GM12878 (cell line): ENCODE data around the gene REG1A. TPM values are rescaled to one million over a fixed set of nuclear protein-coding genes. Genes with fewer than 3 reads are reported as not detected.

Source experiments
- ATAC-seq: fragments of 200-7000 bp; cut with Tn5 transposase; 3 replicates; pipeline ENCODE4 v1.9.1; 2020; ENCODE audit warnings: mild to moderate bottlenecking, moderate library complexity
- BruUV-seq: library from RNA; stranded (reverse); fragments of 400-500 nt; replicated peaks from 2 replicates; lab custom pipeline; 2021; lab: Mats Ljungman, UMichigan
- CTCF ChIA-PET: fragments of 300-600 bp; sonication (Branson Sonifier 250); formaldehyde crosslinking; extraction: SDS; loops from one replicate; lab custom pipeline; 2021; ENCODE audit warnings: inconsistent platforms; lab: Yijun Ruan, JAX
- POLR2A ChIA-PET: fragments of 350-600 bp; formaldehyde crosslinking; extraction: SDS; loops from one replicate; lab custom pipeline; 2021; ENCODE audit warnings: inconsistent platforms; lab: Charles Lee
- RAD21 ChIA-PET: fragments of 300-600 bp; sonication (Branson Sonifier 250); formaldehyde crosslinking; loops from one replicate; lab custom pipeline; 2023; ENCODE audit warnings: antibody characterized with exemption; ENCODE audit not compliant: unreplicated experiment; lab: Charles Lee
- SMC1A ChIA-PET: fragments of 300-600 bp; sonication (Branson Sonifier 250); formaldehyde crosslinking; loops from one replicate; lab custom pipeline; 2023; ENCODE audit not compliant: unreplicated experiment, uncharacterized antibody; lab: Charles Lee
- DNase-seq: peaks from one replicate; pipeline ENCODE4 v3.0.0-alpha.2; 2011; ENCODE audit warnings: low read depth, low spot score
- FAIRE-seq: peaks from 3 replicates; lab custom pipeline; 2011; peaks lifted over from hg19 to GRCh38; lab: Jason Lieb, UNC
- H2AFZ ChIP-seq: 2 replicates; pipeline ENCODE4 v1.6.0; 2011; ENCODE audit warnings: low read depth, low read length, control low read depth; ENCODE audit not compliant: control insufficient read depth
- H3K27ac ChIP-seq: 2 replicates; pipeline ENCODE4 v1.5.1; 2011; ENCODE audit warnings: control low read depth; ENCODE audit not compliant: control insufficient read depth, insufficient read depth
- H3K27me3 ChIP-seq, 2 experiments: replicated peaks in 1 of 2; 2 replicates each; pipeline versions ENCODE4 v1.6.0 to v1.6.1; 2011; ENCODE audit warnings: low read length in 1 of 2; ENCODE audit not compliant: control insufficient read depth in 2 of 2, insufficient read depth in 2 of 2
- H3K36me3 ChIP-seq, 2 experiments: 2 replicates each; pipeline ENCODE4 v1.5.1; 2011; ENCODE audit warnings: low read length in 1 of 2; ENCODE audit not compliant: control insufficient read depth in 2 of 2, insufficient read depth in 2 of 2
- H3K4me1 ChIP-seq: 2 replicates; pipeline ENCODE4 v1.6.1; 2011; ENCODE audit warnings: mild to moderate bottlenecking, low read length, moderate library complexity, mixed read lengths; ENCODE audit not compliant: control insufficient read depth, insufficient read depth
- H3K4me2 ChIP-seq: 2 replicates; pipeline ENCODE4 v1.6.0; 2011; ENCODE audit warnings: control low read depth; ENCODE audit not compliant: control insufficient read depth, insufficient read depth
- H3K4me3 ChIP-seq: fragments of 200-600 bp; sonication (generic); 2 replicates; pipeline ENCODE4 v1.5.1; 2016
- H3K79me2 ChIP-seq: 2 replicates; pipeline ENCODE4 v1.6.0; 2011; ENCODE audit warnings: low read length; ENCODE audit not compliant: control insufficient read depth, insufficient read depth
- H3K9ac ChIP-seq: 2 replicates; pipeline ENCODE4 v1.8.0; 2011; ENCODE audit warnings: low read length, control low read depth, mixed read lengths; ENCODE audit not compliant: control insufficient read depth, insufficient read depth
- H3K9me3 ChIP-seq: replicated peaks from 3 replicates; pipeline ENCODE4 v1.5.1; 2011; ENCODE audit warnings: mild to moderate bottlenecking, low read length; ENCODE audit not compliant: control insufficient read depth, insufficient read depth
- H4K20me1 ChIP-seq: 2 replicates; pipeline ENCODE4 v1.6.0; 2011; ENCODE audit not compliant: control insufficient read depth, insufficient read depth
- BHLHE40 ChIP-seq, 2 experiments: fragments of 450-650 bp in 1 of 2; IDR thresholded peaks; 2 replicates each; pipeline ENCODE4 v1.6.1; 2011 to 2017; ENCODE audit warnings: low read depth in 2 of 2, borderline replicate concordance in 1 of 2, improper control_type of control experiment in 1 of 2, low read length in 1 of 2, mild to moderate bottlenecking in 1 of 2
- HDGF ChIP-seq: fragments of 450-650 bp; IDR thresholded peaks from 2 replicates; pipeline ENCODE4 v1.6.1; 2016; ENCODE audit warnings: antibody characterized with exemption
- IKZF1 ChIP-seq: fragments of 450-650 bp; conservative IDR thresholded peaks from 2 replicates; pipeline ENCODE4 v1.6.1; 2017; ENCODE audit warnings: antibody characterized with exemption, mild to moderate bottlenecking
- LARP7 ChIP-seq: fragments of 450-650 bp; IDR thresholded peaks from 2 replicates; pipeline ENCODE4 v1.6.1; 2017; ENCODE audit warnings: mild to moderate bottlenecking
- NFXL1 ChIP-seq: fragments of 450-650 bp; IDR thresholded peaks from 2 replicates; pipeline ENCODE4 v1.6.1; 2017; ENCODE audit warnings: antibody characterized with exemption, mild to moderate bottlenecking, borderline replicate concordance
- NFYB ChIP-seq: IDR thresholded peaks from 2 replicates; pipeline ENCODE4 v1.6.1; 2011; ENCODE audit warnings: low read depth, mild to moderate bottlenecking, low read length, improper control_type of control experiment, moderate library complexity; ENCODE audit not compliant: insufficient read depth
- RAD21 ChIP-seq: IDR thresholded peaks from 2 replicates; pipeline ENCODE4 v1.6.1; 2011; ENCODE audit warnings: mild to moderate bottlenecking, low read depth, low read length, moderate library complexity; ENCODE audit not compliant: insufficient read depth
- RBBP5 ChIP-seq: fragments of 200-600 bp; sonication (generic); conservative IDR thresholded peaks from 2 replicates; pipeline ENCODE4 v1.6.1; 2016
- RCOR1 ChIP-seq: conservative IDR thresholded peaks from 2 replicates; pipeline ENCODE4 v1.6.1; 2012; ENCODE audit warnings: low read depth, low read length, improper control_type of control experiment
- RFX5 ChIP-seq: IDR thresholded peaks from 2 replicates; pipeline ENCODE4 v1.6.1; 2011; ENCODE audit warnings: low read depth, low read length, improper control_type of control experiment
- in situ Hi-C: fragments of 300-500 bp; cut with MboI; formaldehyde crosslinking; loops from 9 replicates; pipeline ENCODE4 v1.14.3; 2018; ENCODE audit warnings: mixed read lengths
- intact Hi-C: fragments of 100-400 bp; cut with micrococcal nuclease; formaldehyde crosslinking; loops from one replicate; pipeline ENCODE4 v1.14.2; 2022; ENCODE audit not compliant: unreplicated experiment
- polyA plus RNA-seq, 11 experiments: library from polyadenylated mRNA; depleted of rRNA in 4 of 11; unstranded in 6 of 11; stranded (reverse) in 5 of 11; fragments of >200 nt; fragmentation: Nextera tagmentation in 4 of 11; fragmentation: Illumina TruSeq in 1 of 11; extraction: Ambion mirVana in 4 of 11; extraction: Trizol in 1 of 11; gene quantifications; 1 replicate in 1 of 11; 2 replicates in 10 of 11; pipeline versions ENCODE4 v1.2.1 to v1.2.3, GENCODE V29; 2011 to 2016; ENCODE audit warnings: inconsistent platforms in 2 of 11, missing spikeins in 2 of 11, low read depth in 1 of 11
- total RNA-seq, 4 experiments: library from RNA; depleted of rRNA in 3 of 4; stranded (reverse); fragments of >200 nt in 3 of 4; fragmentation: Illumina TruSeq in 1 of 4; extraction: Trizol in 1 of 4; gene quantifications; 2 replicates each; pipeline versions ENCODE4 v1.2.1 to v1.2.3, GENCODE V29; 2013 to 2021
- TF ChIP-seq, protein P1 (sequence below): fragments of 450-650 bp; formaldehyde crosslinking; IDR thresholded peaks from 2 replicates; pipeline ENCODE4 v1.4.0; 2022; ENCODE audit warnings: mild to moderate bottlenecking, moderate library complexity
- TF ChIP-seq, protein P2 (sequence below): IDR thresholded peaks from 2 replicates; pipeline ENCODE4 v1.6.1; 2011; ENCODE audit warnings: borderline replicate concordance, low read depth, mild to moderate bottlenecking, moderate library complexity, low read length; ENCODE audit not compliant: insufficient read depth, poor library complexity, severe bottlenecking
- TF ChIP-seq, protein P3 (sequence below): IDR thresholded peaks from 2 replicates; pipeline ENCODE4 v1.6.1; 2011; ENCODE audit warnings: borderline replicate concordance, low read depth, mild to moderate bottlenecking, moderate library complexity, mixed read lengths, low read length; ENCODE audit not compliant: insufficient read depth; ENCODE audit errors: extremely low read length
- TF ChIP-seq, protein P4 (sequence below): fragments of 450-650 bp; IDR thresholded peaks from 2 replicates; pipeline ENCODE4 v1.6.1; 2017; ENCODE audit warnings: mild to moderate bottlenecking, low read depth, inconsistent platforms; ENCODE audit not compliant: poor library complexity, severe bottlenecking
- TF ChIP-seq, protein P5 (sequence below): fragments of 450-650 bp; IDR thresholded peaks from 2 replicates; pipeline ENCODE4 v1.6.1; 2016; ENCODE audit warnings: mild to moderate bottlenecking
- TF ChIP-seq, protein P6 (sequence below): IDR thresholded peaks from 2 replicates; pipeline ENCODE4 v1.6.1; 2011; ENCODE audit warnings: low read depth, mild to moderate bottlenecking, low read length, moderate library complexity, borderline replicate concordance; ENCODE audit errors: extremely low read depth

REG1A gene
- total and polyA plus RNA-seq, 10 of the 15 experiments (the other 5 are each of a cell fraction or from before 2014, with no cell fraction given), result 4.5 TPM; not detected in 9

DNA sequence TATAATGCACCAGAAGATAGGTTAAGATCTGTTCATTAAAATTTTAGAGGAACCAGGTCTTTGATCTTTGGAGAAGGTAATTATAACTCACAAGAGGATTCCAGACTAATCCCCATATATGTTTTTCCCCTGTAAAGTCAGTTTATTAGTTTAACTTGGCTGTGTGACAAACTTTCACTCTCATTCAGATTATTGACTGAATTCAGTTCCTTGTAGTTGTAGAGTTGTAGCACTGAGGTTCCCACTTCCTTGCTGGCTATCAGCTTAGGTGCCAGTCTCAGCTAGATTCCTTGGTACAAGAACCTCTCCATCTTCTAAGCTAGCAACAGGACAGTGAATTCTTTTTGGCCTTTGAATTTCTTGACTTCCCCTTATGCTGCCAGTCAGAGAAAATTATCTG lies 19.1 kb downstream of the REG1A start:
- H2AFZ ChIP-seq, result no peak overlapping the region
- no peak for FAIRE-seq
- CTCF ChIA-PET, result no interaction called here
- SMC1A ChIA-PET, result no interaction called here
- POLR2A ChIA-PET, result no interaction called here
- H3K9ac ChIP-seq, result no peak overlapping the region
- no peaks in the 10 kb centered on the region for H4K20me1 ChIP-seq
- intact Hi-C loops, result no loop called here
- in situ Hi-C loops, result no loop called here
- no peak overlapping the region for H3K4me2 ChIP-seq
- H3K9me3 ChIP-seq, result no peaks in the 10 kb centered on the region
- no peak for DNase-seq
- no peaks in the 10 kb centered on the region for H3K4me1 ChIP-seq
- TF ChIP-seq, protein P1, sequence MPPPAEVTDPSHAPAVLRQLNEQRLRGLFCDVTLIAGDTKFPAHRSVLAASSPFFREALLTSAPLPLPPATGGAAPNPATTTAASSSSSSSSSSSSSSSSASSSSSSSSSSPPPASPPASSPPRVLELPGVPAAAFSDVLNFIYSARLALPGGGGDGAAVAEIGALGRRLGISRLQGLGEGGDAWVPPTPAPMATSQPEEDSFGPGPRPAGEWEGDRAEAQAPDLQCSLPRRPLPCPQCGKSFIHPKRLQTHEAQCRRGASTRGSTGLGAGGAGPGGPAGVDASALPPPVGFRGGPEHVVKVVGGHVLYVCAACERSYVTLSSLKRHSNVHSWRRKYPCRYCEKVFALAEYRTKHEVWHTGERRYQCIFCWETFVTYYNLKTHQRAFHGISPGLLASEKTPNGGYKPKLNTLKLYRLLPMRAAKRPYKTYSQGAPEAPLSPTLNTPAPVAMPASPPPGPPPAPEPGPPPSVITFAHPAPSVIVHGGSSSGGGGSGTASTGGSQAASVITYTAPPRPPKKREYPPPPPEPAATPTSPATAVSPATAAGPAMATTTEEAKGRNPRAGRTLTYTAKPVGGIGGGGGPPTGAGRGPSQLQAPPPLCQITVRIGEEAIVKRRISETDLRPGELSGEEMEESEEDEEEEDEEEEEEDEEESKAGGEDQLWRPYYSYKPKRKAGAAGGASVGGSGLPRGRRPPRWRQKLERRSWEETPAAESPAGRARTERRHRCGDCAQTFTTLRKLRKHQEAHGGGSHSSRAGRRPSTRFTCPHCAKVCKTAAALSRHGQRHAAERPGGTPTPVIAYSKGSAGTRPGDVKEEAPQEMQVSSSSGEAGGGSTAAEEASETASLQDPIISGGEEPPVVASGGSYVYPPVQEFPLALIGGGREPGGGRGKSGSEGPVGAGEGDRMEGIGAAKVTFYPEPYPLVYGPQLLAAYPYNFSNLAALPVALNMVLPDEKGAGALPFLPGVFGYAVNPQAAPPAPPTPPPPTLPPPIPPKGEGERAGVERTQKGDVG, result no peak
- TF ChIP-seq LARP7, result no peak
- no peak for TF ChIP-seq NFYB
- TF ChIP-seq IKZF1, result no peak
- TF ChIP-seq, protein P2, sequence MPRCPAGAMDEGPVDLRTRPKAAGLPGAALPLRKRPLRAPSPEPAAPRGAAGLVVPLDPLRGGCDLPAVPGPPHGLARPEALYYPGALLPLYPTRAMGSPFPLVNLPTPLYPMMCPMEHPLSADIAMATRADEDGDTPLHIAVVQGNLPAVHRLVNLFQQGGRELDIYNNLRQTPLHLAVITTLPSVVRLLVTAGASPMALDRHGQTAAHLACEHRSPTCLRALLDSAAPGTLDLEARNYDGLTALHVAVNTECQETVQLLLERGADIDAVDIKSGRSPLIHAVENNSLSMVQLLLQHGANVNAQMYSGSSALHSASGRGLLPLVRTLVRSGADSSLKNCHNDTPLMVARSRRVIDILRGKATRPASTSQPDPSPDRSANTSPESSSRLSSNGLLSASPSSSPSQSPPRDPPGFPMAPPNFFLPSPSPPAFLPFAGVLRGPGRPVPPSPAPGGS, result no peak
- no peak for TF ChIP-seq HDGF
- no peak for TF ChIP-seq RFX5
- TF ChIP-seq RBBP5, result no peak
- TF ChIP-seq, protein P3, sequence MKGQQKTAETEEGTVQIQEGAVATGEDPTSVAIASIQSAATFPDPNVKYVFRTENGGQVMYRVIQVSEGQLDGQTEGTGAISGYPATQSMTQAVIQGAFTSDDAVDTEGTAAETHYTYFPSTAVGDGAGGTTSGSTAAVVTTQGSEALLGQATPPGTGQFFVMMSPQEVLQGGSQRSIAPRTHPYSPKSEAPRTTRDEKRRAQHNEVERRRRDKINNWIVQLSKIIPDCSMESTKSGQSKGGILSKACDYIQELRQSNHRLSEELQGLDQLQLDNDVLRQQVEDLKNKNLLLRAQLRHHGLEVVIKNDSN, result no peak
- TF ChIP-seq, protein P4, sequence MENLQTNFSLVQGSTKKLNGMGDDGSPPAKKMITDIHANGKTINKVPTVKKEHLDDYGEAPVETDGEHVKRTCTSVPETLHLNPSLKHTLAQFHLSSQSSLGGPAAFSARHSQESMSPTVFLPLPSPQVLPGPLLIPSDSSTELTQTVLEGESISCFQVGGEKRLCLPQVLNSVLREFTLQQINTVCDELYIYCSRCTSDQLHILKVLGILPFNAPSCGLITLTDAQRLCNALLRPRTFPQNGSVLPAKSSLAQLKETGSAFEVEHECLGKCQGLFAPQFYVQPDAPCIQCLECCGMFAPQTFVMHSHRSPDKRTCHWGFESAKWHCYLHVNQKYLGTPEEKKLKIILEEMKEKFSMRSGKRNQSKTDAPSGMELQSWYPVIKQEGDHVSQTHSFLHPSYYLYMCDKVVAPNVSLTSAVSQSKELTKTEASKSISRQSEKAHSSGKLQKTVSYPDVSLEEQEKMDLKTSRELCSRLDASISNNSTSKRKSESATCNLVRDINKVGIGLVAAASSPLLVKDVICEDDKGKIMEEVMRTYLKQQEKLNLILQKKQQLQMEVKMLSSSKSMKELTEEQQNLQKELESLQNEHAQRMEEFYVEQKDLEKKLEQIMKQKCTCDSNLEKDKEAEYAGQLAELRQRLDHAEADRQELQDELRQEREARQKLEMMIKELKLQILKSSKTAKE, result no peak
- TF ChIP-seq RCOR1, result no peak
- TF ChIP-seq NFXL1, result no peak
- no peak for TF ChIP-seq RAD21
- TF ChIP-seq, protein P5, sequence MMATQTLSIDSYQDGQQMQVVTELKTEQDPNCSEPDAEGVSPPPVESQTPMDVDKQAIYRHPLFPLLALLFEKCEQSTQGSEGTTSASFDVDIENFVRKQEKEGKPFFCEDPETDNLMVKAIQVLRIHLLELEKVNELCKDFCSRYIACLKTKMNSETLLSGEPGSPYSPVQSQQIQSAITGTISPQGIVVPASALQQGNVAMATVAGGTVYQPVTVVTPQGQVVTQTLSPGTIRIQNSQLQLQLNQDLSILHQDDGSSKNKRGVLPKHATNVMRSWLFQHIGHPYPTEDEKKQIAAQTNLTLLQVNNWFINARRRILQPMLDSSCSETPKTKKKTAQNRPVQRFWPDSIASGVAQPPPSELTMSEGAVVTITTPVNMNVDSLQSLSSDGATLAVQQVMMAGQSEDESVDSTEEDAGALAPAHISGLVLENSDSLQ, result no peak
- TF ChIP-seq, protein P6, sequence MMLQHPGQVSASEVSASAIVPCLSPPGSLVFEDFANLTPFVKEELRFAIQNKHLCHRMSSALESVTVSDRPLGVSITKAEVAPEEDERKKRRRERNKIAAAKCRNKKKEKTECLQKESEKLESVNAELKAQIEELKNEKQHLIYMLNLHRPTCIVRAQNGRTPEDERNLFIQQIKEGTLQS, result no peak
- TF ChIP-seq BHLHE40 (IDR thresholded peaks at IDR 0.05; ENCODE audit: borderline replicate concordance in 1 of 2, low read depth in 2 of 2, low read length in 1 of 2), result no peak
- RAD21 ChIA-PET, result no interaction called here
- no peak for ATAC-seq
- no peaks in the 10 kb centered on the region for H3K27me3 ChIP-seq
- no peak overlapping the region for H3K27ac ChIP-seq
- no TSS peak for BruUV-seq
- H3K36me3 ChIP-seq, result no peaks in the 10 kb centered on the region
- H3K79me2 ChIP-seq, result no peaks in the 10 kb centered on the region
- H3K4me3 ChIP-seq, result no peak overlapping the region
